Eye (tissue), 1 donor: ENCODE data around the gene LUZP2.
A peak's percentile ranks its signal among the peaks of the same experiment; 100 is the strongest.

Experiments used
- DNase-seq: peaks from one replicate; pipeline ENCODE4 v3.0.0-alpha.2; 2015

LUZP2 gene

DNA sequence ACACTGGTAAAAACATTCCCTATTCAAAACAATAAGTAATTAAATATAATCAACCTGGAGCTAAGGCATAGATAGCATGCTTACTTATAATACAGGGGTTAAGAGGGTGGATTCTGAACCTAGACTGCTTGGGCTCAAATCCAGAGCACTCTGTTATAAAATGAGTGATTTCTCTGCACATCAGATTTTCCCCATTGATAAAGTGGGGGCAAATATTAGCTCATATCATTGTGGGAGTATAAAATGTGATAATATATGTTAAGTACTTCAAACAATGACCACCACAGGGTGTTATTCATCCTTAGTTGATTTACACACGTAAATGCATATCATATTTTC is 139.4 kb downstream of the LUZP2 start:
- DNase-seq = no peak

DNA sequence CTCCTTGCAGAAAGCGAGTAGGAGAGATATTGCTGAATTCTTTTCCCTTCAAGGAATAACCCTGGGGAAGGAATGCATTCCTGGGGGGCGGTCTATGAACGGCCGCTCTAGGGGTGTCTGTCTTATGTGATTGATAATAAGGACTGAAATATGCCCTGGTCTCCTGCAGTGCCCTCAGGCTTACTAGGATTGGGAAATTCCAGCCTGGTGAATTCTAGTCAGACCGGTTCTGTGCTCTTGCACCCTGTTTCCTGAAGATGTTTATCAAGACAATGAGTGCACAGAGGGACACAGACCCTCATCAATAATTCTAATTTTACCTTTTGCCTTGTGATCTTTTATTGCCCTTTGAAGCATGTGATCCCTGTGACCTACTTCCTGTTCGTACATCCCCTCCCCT is 140.7 kb downstream of the LUZP2 start:
- DNase-seq = no peak

DNA sequence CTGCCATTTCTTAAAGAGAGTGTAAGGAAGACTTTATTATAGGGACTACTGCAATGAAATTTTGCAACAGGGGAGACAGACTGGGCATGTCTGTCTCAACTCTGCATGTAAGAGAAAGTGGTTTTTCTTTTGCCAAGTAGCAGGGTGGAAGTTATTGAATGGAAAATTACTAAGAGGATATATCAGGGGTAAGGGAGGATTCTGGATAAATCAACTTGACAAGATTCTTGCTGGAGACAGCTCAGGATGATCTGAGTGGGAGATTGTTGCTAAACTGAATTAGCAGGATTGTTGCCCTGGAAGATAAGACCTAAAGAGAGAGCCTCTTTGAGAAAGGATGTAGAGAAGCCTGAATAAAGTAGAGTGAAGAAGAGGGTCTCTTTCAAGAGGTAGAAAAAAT is 145.8 kb downstream of the LUZP2 start:
- no peak for DNase-seq

DNA sequence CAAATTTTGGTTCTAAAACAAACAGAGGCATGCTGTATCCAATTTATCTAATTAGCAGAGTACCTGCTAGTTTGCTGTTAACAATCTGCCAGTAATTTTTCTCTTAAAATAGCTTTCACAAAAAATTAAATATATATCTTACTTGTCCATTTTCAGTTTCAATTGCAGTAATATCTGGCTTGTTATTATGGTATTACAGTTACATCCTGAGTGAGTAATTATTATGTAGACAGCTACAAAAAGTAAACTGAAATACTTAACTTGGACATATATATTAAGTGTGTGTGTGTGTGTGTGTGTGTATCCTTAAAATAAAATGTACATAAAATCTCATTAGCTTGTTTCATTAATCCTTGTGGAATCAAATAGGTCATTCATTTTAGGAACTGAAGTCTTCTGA is 148.7 kb downstream of the LUZP2 start:
- no peak for DNase-seq

DNA sequence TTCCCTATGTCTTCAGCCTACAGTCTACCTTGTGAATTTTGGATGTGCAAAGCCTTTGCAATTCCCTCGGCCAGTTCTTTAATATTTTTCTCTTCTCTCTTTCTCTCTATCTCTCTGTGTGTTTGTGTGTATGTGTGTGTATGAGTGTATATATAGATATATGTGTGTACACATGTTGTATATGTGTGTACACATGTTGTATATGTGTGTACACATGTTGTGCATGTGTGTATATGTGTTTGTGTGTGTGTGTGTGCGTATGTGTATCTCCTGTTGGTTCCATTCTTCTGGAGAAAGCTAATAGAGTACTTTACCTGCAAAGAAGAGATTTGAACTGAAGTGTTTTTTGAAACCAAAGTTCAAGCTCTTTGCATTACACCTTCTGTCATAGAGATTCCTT is 155.0 kb downstream of the LUZP2 start:
- DNase-seq = no peak

DNA sequence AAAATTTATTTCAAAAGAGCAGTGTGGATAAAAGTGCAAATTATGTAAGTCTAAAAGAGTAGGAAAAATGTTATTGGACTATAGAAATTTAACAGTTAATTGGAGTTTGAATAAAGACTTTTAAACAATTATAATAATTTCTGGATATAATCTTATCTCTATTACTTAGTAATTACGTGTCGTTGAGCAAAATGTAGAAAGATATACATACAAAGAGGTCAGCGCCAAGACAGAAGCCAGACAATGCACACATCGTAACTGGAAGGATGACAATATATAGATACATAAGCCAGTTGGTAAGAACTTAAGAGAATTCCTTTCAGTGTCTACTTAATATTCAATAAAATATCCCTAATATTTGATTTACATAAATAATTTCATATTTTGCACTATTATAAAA is 157.0 kb downstream of the LUZP2 start:
- DNase-seq = no peak

DNA sequence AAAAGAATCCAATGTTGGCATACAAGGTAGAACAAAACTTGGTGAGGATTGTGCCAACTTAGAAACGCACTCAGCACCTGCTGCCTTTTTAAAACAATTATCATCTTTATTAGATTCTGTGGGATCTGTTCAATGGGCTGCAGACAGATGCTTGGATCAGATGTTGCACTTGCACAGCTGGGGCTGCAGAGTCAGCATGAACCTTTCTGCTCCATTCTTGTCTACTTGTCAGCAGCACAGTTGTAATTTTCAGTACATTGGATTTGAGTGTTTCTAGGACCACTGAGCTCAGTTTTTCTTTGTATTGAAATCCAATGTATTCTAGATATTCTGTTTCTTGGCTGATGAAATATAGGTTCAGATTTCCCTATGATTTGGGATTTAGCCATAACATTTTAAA is 164.5 kb downstream of the LUZP2 start:
- peak; percentile 5 for DNase-seq

DNA sequence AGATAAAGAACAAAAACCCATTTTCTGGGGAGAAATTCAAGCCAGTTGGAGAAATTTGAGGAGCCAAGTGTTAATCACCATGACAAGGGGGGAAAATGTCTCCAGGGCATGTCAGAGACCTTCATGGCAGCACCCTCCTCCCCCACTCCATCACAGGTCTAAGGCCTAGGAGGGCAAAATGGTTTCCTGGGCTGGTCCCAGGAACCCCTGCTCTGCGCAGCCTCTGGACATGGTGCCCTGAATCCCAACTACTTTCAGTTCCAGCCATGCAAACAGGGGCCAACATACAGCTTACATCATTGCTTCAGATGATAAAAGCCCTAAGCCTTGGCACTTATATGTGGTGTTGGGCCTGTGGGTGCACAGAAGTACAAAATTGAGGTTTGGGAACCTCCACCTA is 167.5 kb downstream of the LUZP2 start:
- DNase-seq = no peak

DNA sequence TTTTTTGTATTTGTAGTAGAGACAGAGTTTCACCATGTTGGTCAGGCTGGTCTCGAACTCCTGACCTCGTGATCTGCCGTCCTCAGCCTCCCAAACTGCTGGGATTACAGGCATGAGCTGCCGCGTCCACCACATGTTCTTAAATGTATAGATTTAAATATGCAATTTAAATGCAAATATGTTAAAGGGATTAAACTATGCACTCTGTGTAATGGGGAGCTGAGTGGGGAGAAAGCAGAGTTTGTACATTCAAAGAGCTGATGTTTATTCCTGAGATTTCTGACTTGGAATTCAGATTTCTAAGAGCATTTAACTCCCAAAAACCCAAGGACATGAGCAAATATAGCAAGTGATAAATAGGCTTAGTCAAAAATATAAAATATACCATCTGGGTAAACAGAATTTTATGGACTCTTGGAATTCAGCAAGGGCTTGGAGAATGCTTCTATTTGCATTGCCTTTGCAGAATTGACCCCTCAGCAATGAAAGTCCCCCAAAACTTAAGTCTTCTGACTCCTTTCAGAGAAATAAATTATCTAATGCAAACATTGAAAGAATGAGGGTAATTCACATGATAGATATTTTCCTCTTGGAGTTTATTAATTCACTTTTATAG is 170.6 kb downstream of the LUZP2 start:
- DNase-seq = no peak

DNA sequence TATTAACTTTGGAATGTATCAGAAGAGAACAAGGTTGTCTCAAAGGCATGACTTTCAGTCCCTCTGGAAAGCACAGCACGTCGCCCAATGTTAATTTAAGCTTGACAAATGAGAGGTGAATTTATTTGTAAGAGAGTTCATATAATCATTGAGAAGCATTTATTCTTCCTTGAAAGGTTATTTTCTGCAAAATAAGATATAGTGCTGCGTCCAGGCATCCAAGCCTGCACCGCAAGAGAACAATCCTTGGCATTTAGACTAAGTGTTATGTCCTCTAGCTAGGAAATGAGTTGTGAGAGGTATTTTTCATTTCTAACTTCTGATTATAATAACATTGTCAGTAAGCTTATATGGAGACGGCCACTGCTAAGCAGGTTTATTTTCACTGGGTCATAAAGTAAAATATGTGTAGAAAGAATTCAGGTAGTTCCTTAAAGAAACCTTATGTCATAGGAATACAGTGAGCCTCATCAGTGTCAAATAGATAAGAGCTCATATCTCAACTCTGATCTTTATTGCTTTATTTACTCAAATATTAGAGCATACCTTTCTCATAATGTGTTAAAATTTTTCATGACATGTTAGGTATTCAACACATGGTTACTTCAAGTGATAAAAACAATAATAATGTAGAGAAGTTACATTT is 182.0 kb downstream of the LUZP2 start:
- DNase-seq = no peak

DNA sequence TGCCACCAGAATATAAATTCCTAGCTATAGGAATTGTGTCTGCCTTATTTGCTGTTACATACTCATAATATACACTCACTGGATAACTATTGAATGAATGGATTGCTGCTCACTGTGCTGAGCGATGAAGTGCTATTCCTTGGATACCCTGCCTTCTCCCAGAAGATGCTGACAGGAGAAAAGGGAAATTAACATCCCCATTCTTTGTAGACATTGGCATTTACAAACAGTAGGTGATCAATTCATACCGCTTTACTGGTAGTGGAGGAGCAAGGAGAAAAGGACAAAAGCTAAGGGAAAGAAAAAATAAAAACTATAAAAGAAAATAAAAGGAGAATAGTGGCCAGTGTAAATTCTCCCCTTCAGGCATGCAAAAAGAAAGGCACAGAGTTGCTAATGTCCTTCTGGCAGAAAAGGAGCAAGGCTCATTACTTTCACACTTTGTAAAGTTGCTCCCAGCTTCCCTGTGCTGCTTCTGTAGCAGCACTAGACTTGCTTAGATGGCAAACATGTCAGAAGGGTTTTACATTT is 183.0 kb downstream of the LUZP2 start:
- no peak for DNase-seq

DNA sequence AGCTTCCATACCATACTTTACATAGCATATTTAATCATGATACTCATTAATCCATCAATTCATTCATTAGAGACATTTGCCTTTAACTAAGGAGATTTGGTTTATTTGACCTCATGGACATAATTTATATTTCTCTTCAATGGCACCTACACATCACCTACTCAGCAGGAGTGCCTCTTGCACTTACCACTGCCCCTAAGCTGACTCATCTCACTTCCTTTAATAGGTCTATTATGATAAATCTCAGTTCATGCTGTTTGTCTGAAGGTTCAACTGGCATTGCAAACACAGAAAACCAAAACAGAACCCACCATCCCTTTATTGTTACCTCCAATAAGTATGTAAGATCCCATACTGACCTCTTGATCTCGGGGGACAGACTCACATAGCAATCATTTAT is 186.7 kb downstream of the LUZP2 start:
- no peak for DNase-seq

DNA sequence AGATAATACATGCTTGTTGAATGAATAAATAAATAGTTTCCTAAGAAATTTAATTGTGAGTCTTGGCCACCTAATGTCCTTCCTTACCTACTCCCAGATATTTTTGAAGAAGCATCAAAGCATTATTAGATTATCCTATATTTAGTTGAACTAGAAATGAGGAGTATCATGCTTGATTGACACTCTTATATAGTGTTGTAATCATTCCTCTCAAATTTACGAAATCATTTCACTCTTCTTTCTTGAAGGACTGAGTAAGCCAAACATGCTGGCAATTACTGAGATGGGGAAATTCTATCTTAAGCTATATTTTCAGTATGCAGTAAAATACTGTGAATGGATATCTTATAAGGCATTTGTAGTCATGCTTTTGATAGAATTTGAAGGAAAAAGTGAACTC is 189.0 kb downstream of the LUZP2 start:
- no peak for DNase-seq

DNA sequence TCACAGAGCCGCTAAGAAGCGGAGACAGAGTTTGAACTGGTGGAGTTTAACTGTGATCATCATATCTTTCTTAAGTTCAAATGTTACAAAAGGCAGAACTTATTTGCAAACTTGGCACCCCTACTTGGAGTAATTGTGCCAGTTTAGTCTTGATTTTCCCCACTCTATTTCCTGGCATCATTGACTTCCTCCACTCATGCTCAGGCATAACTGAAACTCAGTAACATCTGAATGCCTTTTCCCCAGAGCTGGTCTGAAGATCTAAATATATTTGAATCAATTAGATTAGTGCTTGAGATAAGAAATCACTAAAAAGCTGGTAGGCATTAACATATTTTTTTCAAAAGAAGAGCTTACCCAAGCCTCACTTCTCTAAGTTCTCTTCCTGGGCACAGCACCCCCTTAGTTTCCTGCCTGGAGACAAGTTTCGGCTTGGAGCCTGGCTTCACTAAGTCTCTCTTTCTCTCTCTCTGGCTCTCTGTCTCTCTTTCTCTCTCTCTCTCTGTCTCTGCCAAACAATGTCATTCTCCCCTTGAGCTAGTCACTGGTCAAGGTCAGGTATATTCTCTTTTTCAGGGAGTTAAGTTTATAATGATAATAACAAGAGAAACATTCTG is 190.8 kb downstream of the LUZP2 start:
- no peak for DNase-seq

DNA sequence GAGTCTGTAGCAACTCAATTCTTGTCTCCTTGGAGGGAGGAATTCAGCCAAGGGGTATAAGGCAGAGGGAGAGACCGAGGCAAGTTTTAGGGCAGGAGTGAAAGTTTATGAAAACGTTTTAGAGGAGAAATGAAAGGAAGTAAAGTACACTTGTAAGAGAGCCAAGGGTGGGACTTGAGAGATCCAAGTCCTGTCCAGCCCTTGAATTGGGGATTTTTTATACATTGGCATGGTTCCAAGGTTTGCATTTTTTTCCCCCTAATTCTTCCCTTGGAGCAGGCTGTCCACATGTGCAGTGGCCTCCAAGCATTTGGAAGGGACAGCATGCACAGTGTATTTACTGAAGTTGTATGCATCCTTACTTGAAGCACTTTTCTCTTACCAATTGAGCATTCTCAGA is 192.1 kb downstream of the LUZP2 start:
- no peak for DNase-seq

DNA sequence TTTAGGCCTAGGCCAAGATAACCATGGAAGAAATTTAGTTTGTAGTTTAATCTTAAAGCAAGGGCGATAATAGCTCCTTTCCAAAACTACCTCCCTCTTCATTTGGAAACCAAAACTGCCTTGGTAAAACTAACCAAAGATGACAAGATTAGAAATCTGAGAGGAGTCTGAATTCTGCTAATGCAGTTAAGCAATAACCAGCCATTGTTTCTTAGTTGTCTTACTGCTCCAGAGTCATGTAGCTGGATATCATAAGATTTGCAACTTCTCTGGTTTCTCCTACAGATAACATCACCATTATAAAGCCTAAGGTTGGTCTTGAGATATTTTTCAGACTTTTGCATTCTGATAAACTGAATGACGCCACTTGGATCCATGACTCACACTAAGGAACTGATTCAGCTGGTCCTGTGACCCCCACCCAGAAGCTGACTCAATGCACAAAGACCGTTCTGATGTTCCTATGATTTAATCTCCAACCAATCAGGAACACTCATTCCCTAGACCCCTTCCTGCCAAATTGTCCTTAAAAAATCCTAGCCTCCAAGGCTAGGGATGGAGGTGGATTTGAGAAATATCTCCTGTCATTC is 200.8 kb downstream of the LUZP2 start:
- DNase-seq = no peak

DNA sequence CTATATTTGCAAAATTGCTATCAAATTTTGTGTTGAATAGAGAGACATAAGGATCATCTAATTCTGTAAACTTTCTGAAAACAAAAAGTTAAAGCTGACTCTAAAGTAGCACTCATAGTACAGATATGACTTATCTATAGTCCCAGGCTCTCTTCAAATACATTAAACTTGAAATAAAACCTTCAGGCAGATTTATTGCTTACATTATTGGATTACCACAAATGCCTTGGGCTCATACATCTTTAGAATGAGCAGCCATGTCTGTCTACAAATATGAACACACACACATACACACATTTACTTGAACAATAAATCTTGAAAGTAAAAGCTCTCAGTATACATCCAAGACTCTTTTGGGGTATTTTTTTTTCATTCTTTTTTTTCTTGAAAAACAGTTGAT is 207.9 kb downstream of the LUZP2 start:
- DNase-seq = no peak

DNA sequence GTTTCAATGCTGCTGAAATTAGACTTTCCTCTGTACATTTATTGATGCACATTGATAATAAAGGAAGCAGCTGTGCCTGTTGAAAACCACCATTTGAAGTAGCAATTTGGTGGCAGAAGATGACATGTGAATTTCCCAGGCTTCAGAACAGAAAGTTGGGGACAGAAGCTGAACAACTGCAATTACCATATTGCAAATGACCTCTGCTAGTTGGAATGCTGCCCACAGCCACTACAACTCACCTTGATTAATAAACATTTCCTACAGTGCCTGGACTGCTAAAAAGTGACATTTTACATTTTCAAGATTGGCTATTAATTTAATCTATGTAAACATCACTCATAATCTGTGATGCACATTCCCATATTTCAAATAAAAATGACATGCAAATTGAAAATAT is 208.6 kb downstream of the LUZP2 start:
- DNase-seq = no peak

DNA sequence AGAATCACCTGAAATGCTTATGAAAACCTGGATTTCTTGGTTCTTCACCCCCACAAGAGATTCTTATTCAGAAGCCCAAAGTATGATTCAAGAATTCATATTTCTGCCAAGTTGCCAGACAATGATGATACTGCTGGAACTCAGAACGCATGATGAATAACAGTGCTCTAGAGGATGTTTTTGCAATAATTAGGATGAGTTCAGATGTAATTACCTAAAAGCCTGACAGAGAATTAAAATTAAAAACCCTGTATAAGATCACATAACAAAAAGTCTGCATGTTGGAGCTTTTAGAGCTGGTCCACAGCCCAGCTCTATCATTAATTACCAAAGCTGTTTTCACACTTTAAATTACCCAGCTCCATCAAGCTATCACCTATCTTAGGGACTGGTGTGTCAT is 211.8 kb downstream of the LUZP2 start:
- DNase-seq = no peak

DNA sequence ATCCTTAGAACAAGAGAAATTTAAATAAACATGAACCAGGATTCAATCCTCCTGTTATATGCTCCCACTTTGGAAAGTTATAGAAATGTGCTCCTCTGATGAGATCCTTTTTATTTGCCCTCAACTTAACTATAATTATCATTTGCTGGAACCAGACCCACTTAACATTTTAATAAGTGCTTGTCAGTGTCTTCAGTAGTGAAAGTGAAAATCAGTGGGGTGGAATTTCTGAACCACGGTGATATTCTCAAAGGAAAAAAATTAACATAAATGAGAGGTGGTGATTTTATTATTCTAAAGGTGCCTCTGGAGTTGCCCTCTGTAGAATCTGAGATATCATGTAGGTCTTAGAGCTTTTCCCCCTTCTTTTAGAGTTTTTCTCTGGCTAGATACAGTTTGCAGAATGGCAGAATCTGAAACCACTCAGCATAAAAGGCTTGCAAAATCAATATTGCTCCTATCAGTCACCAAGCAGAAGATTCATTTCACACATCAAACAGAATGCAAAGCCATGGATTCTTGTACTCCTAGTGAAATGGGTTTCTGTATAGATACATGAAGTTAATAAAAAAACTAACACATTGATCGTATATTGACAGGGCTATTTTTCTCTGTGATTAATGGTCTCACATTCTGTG is 213.2 kb downstream of the LUZP2 start:
- DNase-seq = peak; percentile 12

DNA sequence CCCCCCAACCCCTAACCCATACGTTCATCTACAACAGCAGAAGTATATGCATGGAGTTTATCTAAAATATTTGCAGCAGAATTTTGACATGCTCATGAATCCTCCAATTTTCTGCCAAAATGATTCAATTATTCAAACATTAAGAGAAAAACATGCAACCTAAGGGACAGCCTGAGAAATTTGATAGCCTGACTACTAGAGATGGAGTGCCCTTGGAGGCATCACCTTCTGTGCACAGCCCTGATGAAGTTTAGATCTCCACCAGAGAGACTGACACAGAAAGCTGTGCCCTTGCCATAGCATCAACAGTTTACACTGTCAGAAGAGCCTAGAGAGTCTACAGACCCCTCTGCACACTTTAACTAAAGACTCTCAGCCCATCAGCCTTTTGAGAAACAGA is 217.7 kb downstream of the LUZP2 start:
- no peak for DNase-seq

DNA sequence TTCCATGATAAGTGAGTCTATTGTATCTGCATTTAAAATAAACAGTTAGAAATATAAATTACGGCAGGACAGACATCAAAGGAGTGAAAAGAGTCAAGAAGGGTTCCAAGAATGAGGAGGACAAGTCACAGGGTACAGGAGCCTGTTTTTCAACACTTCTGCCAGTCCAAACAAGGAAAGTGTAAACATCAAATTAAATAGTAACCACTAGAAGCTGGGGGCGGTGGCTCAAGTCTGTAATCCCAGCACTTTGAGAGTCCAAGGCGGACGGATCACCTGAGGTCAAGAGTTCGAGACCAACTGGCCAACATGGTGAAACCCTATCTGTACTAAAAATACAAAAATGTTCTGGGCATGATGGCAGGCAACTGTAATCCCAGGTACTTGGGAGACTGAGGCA is 219.6 kb downstream of the LUZP2 start:
- DNase-seq = no peak

DNA sequence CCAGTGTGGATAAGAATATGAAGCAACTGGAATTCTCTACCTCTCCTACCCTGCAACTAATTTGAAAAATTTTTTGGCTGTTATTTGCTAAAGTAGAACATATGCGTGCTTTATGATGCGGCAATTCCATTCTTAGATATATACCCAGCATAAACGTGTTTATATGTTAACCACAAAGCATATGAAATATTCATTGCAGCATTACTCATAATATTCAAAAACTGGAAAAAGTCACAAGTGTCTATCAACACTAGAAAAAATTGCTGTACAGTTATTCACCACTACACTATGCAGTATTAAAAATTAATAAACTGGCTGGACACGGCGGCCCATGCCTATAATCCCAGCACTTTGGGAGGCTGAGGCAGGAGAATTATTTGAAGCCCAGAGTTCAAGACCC is 226.4 kb downstream of the LUZP2 start:
- DNase-seq = no peak

DNA sequence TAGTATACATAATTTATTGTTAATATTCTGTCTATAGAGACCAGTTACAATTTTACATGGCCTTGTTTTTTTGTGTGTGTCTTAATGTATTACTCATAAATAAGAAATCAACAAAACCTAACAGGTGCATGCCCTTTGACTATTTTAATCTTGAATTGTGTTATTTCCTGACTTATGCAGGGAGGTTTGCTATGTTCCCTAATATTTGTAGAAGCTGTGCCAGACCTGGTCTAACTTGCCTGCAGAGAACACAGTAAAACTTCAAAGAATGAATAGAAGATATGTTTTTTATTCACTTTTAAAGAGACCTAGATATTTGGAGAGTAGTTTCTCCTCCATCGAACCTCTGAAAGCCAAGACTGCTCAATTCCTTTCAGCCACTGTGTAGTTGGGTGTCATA is 234.7 kb downstream of the LUZP2 start:
- DNase-seq = no peak
